ENCODE results near the gene ATP5F1A. TPM values are rescaled to one million over a fixed set of nuclear protein-coding genes. Genes with fewer than 3 reads are reported as not detected.

The ATP5F1A gene
- total RNA-seq, 1 donor from 2014 or later = 238 TPM

DNA sequence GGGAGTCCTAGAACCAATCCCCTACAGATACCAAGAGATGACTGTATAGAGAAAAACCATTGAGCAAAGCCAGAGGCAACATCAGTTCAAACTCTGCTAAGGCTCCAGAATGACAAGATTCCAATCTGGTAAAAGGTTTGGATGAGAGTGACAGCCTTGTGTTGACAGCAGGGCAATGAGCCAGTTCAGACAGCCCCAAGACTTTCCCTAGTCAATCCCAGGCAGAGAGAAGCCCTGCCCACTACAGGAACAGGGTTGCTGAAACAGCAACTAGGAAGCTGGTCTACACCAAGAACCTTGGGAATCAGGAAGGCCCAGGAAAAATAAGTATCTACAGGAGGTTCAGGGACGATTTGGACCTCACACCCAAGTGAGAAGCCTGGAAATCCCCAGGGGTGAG is 29.3 kb downstream of the ATP5F1A start:
- H3K4me1 ChIP-seq = peaks cover 40% of the 10 kb centered on the region
- no peak for ATAC-seq
- no peak overlapping the region for H3K27ac ChIP-seq
- no peaks in the 10 kb centered on the region for H3K36me3 ChIP-seq
- H3K4me3 ChIP-seq = no peak overlapping the region
- intact Hi-C loops (cut with DNase I) = no loop called here
- TF ChIP-seq, protein P1, sequence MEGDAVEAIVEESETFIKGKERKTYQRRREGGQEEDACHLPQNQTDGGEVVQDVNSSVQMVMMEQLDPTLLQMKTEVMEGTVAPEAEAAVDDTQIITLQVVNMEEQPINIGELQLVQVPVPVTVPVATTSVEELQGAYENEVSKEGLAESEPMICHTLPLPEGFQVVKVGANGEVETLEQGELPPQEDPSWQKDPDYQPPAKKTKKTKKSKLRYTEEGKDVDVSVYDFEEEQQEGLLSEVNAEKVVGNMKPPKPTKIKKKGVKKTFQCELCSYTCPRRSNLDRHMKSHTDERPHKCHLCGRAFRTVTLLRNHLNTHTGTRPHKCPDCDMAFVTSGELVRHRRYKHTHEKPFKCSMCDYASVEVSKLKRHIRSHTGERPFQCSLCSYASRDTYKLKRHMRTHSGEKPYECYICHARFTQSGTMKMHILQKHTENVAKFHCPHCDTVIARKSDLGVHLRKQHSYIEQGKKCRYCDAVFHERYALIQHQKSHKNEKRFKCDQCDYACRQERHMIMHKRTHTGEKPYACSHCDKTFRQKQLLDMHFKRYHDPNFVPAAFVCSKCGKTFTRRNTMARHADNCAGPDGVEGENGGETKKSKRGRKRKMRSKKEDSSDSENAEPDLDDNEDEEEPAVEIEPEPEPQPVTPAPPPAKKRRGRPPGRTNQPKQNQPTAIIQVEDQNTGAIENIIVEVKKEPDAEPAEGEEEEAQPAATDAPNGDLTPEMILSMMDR (IDR thresholded peaks at IDR 0.05) = no peak
- H3K9me3 ChIP-seq = no peaks in the 10 kb centered on the region
- DNase-seq = no peak
- no peaks in the 10 kb centered on the region for H3K27me3 ChIP-seq (ENCODE audit: low read depth)

DNA sequence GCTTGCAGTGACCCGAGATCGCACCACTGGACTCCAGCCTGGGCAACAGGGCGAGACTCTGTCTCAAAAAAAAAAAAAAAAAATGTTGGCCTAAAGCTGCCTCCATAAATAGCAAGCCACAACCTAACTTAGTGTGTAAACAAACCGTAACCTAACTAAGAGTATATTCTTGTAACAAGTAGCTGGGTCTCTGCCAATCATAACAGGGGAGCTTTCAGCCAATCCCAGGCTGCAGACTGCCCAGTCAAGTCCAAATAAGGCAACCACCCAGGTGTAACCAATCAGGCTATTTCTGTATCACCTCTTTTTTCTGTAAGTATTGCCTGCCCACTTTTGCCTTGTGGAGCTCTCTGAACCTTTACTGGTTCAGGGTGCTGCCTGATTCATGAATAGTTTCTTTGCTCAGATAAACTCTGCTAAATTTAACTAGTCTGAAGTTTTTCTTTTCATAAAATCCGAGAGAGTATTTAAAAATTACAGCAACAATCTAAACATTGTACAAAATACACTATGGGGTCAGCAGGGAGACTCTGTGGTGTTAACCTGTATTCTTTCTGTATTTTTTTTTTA is 30.6 kb downstream of the ATP5F1A start:
- DNase-seq (no peak), ATAC-seq (no peak)
- Histone ChIP-seq H3K27me3 (ENCODE audit: low read depth) (no peaks in the 10 kb centered on the region), H3K4me3 (no peak overlapping the region), H3K27ac (no peak overlapping the region), H3K4me1 (peaks cover 29% of the 10 kb centered on the region), H3K36me3 (no peaks in the 10 kb centered on the region), H3K9me3 (no peaks in the 10 kb centered on the region)
- intact Hi-C loops (cut with DNase I) = no loop called here
- TF ChIP-seq, protein P1 (IDR thresholded peaks at IDR 0.05) = no peak

DNA sequence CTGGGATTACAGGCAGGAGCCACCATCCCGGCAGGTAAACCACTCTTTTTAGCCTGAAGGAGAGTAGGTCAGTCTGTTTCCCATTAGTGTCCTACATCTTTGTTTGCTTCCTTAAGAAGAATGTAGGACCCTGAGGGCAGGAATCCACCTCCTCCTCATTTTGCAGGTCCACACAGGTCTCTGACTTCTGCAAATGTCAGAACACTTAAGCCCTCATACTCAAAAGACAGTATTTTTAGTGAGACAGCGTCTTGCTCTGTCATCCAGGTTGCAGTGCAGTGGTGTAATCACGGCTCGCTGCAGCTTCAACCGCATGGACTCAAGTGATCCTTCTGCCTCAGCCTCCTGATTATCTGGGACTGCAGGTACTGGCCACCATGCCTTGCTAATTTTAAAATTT is 35.3 kb downstream of the ATP5F1A start:
- ATAC-seq = no peak
- intact Hi-C loops (cut with DNase I) = no loop called here
- Histone ChIP-seq H3K36me3 (no peaks in the 10 kb centered on the region), H3K27me3 (ENCODE audit: low read depth) (no peaks in the 10 kb centered on the region), H3K9me3 (no peaks in the 10 kb centered on the region), H3K4me3 (no peak overlapping the region), H3K4me1 (no peaks in the 10 kb centered on the region), H3K27ac (no peak overlapping the region)
- no peak for DNase-seq
- TF ChIP-seq, protein P1 (IDR thresholded peaks at IDR 0.05) = no peak

DNA sequence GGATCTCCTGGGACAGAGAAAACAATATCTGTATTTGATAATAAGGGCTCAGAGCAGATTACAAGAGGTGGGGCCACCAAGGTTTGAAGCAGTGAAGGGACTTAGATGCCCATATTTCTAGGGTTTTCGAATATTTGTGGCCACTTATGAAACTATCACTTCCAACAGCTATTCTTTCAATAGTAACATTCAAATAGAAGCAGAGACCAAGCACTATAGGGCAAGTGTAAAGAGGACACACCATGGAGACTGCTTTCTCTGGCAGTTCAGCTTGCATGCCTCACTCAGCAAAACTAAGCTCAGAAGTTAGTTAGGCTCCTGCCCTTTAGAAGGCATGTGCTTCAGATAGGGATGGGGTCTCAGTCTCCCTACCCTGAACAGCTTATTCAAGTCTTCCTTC is 36.3 kb downstream of the ATP5F1A start:
- no peak overlapping the region for H3K4me3 ChIP-seq
- H3K27me3 ChIP-seq (ENCODE audit: low read depth) = no peaks in the 10 kb centered on the region
- intact Hi-C loops (cut with DNase I) = no loop called here
- TF ChIP-seq, protein P1 (IDR thresholded peaks at IDR 0.05) = no peak
- no peaks in the 10 kb centered on the region for H3K4me1 ChIP-seq
- ATAC-seq (no peak), DNase-seq (no peak)
- H3K27ac ChIP-seq = no peak overlapping the region
- H3K36me3 ChIP-seq = no peaks in the 10 kb centered on the region
- no peaks in the 10 kb centered on the region for H3K9me3 ChIP-seq

DNA sequence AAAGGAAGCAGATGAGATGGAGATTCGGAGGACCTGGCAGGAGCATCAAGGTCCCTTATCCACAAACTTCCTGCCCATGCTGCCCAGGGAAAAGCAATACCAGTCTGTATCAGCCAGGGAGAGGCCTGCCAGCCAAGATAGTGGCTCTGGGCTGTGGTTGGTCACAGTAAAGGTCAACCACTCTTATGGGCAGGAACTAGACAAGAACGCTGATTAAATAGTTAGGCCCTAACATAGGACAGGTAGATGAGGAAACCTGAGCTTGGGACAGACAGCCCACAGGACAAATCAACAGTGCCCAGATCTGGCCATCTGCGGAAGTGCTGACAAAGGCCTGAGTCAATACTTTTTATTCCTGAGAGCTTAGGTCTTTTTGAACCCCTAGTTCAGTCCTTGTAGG is 36.7 kb downstream of the ATP5F1A start:
- no peaks in the 10 kb centered on the region for H3K9me3 ChIP-seq
- no peak for ATAC-seq
- H3K27ac ChIP-seq = no peak overlapping the region
- TF ChIP-seq, protein P1 (IDR thresholded peaks at IDR 0.05) = no peak
- no peak overlapping the region for H3K4me3 ChIP-seq
- intact Hi-C loops (cut with DNase I) = no loop called here
- no peaks in the 10 kb centered on the region for H3K4me1 ChIP-seq
- H3K27me3 ChIP-seq (ENCODE audit: low read depth) = no peaks in the 10 kb centered on the region
- no peak for DNase-seq
- H3K36me3 ChIP-seq = no peaks in the 10 kb centered on the region

Measured in lower lobe of right lung (tissue), 2 donors.